Fibroblast of skin of back (primary cell): Measurements from ENCODE around the gene MYL12A.
A peak's percentile ranks its signal among the peaks of the same experiment; 100 is the strongest.

Source experiments
- DNase-seq: peaks from one replicate; pipeline ENCODE4 v3.0.0-alpha.2; 2013

MYL12A gene

DNA sequence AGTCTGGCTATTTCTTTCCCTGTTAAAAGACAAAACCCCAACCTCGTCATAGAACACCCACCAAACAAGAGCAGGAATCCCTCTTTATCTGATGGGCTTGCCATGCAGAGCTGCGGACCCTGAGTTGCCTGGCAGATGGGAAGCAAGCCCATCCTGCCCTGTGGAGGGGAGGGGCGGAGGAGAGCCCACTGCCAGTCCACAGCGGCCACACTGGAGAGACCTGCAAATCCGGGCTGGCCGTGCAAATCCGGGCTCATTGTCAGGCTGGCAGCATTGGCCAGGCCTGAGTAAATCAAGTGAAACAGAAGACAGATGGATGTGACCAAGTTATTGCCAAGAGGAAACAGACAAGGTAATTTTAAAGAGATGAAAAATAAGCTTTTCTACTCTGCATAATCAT, 36.3 kb downstream of the MYL12A start:
- no peak for DNase-seq

DNA sequence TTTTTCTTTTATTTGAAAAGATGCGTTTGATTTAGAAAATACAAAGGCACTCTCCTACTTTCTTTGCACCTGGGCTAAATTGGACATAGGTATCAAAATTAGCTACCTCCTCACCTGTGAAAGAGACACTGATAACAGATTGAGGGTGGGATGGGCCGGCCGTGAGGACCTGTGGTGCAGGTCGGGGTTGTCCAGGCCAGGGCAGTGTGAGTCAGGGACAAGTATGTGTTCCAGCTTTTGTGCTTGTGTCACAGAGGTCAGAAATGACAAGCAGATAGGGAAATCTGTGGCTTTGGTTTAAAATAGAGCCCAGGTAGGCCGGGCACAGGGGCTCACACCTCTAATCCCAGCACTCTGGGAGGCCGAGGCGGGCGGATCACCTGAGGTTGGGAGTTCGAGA, 36.9 kb downstream of the MYL12A start:
- no peak for DNase-seq

DNA sequence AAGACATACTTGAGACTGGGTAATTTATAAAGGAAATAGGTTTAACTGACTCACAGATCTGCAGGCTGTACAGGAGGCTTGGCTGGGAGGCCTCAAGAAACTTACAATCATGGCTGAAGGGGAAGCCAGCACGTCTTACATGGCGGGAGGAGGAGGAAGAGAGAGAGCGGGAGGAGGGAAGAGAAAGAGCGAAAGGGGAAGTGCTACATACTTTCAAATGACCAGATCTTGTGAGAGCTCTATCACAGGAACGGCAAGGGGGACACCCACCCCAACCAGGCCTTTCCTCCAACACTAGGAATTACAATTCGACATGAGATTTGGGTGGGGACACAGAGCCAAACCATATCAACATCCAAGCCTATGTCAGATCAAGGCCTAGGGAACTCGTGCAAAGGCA, 38.6 kb downstream of the MYL12A start:
- no peak for DNase-seq

DNA sequence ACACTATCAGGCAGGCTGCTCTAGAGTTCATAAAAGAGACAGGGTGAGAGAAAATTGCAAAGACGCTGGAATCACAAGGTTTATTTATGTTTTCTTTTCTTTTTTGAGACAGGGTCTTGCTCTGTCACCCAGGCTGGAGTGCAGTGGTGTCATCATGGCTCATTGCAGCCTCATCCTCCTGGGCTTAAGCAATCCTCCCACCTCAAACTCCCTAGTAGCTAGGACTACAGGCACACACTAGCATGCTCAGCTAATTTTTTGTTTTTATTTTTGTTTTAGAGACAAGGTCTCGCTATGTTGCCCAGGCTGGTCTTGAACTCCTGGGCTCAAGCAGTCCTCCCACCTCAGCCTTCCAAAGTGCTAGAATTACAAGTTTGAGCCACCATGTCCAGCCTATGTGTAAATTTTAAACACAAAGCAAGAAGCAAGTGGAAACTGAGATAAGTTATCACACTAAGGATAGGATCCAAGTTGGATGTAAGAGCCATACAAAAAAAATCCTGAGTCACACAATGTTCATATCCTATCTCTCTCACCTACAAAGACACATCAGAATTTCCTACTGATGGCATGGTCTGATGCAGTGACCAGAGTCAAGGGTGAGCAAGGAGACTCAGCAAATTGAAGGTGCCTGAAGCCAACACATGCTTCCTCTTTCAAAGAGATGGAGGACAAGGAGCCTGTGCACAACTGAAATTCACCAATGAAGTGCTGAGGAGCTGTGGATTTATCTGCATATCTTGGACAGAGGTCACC, 45.8 kb downstream of the MYL12A start:
- DNase-seq = no peak

DNA sequence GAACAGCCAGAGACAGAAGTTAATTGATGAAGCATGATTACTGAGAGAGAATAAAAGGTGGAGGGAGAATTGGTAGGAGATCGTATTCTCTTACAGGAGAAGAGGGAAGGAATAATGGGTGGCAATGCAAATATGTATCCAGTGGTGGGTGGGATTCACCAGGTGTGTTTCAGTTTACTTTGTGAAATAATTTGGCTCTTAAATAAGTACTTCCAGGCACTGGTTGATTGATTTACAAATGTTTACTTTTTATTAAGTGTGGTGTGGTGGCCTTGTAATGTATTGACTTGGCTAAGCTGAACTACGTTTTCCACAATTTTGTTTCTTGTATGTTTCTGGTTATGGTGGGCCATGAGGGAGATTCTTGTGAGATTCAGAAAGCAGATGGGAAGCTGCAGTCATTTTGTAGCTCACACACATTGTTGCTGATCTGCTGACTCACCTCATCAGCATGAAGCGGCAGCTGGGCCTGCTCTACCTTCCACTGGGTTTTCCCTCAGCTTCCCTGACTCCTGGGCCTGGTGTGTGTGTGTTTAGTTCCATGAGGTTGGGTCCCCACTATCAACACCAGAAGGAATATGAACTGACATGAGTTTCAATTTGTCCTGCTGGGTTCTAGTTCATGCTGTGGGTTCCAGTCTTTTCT, 47.0 kb downstream of the MYL12A start:
- peak; percentile 33 for DNase-seq

DNA sequence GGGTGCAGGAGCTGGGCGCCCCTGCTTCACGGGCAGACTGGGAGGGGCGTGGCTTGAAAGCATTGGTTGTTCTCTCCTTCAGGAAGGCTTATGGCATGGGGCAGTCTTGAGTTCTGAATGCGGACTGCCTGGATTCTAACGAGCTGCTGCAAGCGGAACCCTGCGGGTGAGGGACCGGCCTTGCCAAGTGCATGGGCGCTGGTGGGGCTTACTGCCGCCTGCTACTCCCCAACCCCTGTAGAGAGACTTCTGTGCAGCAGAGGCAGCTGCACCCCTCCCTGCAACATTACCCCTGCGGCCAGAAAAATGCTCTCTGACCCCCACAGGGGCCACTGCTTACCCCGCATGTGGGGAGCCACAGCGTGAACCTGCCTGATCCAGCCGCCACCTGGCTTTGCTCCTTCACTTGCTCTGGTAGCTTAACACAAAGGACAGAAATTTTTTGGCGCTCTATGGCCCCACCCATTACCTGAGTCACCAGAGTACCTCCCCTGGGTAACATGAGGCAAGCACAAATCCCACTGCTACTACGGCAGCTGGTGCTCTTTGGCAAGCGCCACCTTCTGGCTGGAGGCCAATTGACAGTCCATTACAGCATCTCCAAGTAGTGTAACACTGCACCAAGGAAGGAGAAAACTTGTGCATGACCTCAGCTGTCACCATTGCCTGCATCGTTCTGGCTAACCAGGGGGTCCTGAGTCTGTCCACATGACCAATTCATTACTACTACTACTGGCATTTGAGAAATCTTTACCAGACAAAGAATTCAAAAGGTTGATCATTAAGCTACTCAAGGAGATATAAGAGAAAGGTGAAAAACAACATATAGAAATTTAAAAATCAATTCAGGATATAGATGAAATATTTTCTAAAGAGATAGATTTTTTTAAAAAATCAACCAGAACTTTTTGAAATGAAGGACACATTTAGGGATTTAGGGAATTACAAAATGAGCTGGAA, 49.7 kb downstream of the MYL12A start:
- DNase-seq = peak; percentile 73

DNA sequence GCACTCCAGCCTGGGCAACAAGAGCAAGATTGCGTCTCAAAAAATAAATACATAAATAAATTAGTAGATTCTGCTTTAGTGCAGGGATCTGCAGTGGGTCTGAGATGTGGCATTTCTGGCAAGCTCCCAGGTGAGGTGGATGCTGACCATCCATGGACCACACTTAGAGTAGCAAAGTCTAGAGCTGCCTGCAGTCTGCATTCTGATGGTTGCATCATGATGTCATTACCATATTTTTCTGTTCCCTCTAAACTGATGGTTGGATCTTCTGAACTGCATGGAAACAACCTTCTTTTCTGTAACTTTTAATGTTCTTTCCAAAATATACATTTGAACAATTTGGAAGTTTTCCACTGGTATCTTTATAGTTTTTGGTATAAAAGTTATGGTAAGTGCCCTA, 57.2 kb downstream of the MYL12A start:
- DNase-seq = no peak

DNA sequence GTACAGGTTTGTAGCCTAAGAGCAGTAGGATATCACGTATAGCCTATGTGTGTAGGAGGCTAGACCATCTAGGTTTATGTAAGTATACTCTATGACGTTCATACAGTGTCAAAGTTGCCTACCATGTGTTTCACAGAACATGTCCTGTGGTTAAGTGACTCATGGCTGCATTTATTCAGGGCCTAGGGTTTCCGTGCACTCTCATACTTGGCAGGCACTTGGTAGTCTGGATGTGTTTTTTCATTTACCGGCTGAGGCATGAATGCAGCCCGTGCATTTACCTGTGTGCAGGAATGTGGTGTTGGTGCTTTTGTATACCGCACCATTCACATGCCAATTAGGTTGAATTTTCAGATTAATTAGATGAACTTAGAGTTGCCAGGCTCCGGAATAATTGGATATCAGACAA, 57.8 kb downstream of the MYL12A start:
- DNase-seq = peak; percentile 91
